HG03469 (cell line): ENCODE measurements around the gene SEPTIN5.
"Not testable (repeated sequence)": the region's sequence is repeated elsewhere in the genome, so short reads cannot be mapped to it uniquely, and the experiment has no call there.

Source experiments
- ATAC-seq: cut with Tn5 transposase; IDR thresholded peaks from one replicate; pipeline ENCODE4 v1.9.1; 2021; ENCODE audit warnings: mild to moderate bottlenecking, moderate library complexity, moderate number of reproducible peaks; ENCODE audit not compliant: unreplicated experiment

The SEPTIN5 gene

GRCh38 chr22:19714312-19715187 is at the start of gene SEPTIN5:
Gene SEPTIN5, plus strand, starts transcription at chr22:19714503. Its CDS starts 86 bp downstream, at chr22:19714589.
- ATAC-seq = no peak

DNA sequence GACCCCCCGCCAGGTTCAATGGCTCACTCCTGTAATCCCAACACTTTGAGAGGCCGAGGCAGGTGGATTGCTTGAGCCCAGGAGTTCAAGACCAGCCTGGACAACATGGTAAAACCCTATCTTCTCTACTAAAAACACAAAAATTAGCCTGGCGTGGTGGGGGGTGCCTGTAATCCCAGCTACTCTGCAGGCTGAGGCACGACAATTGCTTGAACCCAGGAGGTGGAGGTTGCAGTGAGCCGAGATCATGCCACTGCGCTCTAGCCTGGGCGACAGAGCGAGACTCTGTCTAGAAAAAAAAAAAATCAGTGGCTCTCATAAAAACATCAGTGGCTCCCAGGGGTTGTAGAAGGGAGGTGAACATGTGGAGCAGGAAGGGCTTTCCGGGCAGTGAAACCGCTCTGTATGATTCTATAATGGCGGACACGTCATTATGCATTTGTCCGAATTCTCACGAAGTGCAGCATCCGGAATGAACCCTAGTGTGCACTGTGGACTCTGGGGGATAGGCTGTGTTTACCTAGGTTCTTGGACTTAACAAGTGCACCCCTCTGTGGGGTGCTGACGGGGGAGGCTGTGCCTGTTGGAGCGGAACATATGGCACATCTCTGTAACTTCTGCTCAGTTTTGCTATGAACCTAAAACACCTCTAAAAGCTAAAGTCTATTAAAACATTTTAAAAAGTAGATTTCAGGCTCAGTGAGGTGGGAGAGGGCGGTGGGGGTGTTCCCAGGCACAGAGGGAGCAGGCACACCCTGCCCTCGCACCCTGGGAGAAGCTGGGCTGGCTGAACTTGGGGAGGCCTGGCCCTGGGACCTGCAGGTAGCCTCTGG is 49.1 kb upstream of the SEPTIN5 start:
- ATAC-seq = no peak

DNA sequence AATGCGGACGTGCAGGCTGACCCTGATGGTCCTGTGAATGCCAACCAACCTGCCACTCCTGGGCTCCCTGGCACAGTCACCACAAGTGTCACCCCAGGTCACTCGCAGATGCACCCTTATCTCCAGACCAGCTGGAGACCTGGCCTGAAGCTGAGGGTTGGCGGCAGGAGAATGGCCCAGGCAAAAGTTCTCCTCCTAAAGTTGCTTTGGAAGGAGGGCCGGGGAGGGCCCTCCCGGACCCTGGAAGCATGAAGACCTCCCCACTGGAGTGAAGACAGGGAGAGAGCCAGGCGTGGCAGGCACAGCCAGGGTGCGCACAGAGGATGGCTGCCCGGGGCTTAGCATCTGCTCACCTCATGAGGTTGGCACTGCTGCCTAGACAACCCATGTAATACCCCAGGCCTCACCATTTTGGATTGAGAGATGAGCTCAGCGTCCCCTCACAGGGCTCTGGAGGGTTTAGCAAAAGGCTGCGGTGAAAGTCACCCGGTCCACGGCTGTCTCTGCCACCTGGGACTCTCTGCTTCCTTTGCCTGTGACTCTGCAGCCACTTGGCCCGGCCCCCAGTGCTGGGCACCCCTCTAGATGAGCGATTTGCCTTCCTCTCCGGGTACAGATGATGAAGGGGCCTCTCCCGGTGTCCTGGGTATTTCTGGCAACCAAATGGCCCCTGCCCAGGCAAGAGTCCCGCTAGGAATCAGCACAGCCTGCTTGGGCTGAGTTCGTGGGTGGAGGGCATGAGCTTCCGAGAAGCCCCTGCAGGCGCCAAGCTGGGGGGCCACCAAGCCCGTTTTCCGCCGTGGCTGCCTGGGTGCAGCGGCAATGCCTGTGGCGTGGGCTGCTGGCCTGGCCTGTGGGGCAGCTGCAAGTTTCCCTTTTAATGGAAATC is 48.3 kb upstream of the SEPTIN5 start:
- ATAC-seq = no peak

DNA sequence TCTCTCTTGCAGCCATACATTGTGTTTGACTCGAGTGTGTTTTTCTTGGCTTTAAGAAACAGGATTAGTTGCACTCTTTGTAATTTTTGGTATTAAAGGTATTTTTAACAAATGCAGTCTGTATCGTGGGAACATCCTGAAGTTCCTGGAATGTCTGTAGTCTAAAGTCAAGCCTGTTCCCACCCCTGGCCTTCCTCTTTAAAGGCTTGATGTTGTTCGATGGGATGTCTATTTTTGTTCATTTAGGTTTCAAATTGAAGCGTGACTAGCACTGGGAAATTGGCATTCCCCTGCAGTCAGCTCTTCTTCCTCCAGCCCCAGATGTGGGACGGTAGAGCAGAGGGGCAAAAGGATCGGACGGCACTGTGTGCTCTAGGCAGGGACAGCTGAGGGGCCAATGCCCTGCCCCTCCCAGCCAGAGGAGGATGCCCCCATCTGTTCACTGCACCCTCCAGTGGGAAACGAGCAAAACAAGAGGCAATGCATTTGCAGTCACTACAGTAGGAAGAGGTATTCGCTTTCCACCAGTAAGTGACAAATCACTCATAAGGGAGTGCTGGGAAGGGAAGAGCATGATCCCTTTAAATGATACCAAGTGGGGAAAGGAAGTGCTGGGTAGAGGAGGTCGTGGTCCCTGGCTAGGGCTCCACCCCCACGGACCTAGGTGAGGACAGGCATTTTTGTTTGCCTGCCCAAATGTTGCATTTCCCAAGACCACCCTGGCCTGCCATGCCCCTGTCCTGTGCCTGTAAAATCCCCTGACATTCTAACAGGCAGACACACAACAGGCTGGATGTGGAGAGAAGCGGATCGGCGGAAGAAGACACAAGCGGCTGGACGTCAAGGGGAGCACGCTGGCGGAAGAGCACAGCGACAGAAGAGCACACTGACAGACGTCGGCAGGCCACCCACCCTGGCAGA is 47.4 kb upstream of the SEPTIN5 start:
- no peak for ATAC-seq

DNA sequence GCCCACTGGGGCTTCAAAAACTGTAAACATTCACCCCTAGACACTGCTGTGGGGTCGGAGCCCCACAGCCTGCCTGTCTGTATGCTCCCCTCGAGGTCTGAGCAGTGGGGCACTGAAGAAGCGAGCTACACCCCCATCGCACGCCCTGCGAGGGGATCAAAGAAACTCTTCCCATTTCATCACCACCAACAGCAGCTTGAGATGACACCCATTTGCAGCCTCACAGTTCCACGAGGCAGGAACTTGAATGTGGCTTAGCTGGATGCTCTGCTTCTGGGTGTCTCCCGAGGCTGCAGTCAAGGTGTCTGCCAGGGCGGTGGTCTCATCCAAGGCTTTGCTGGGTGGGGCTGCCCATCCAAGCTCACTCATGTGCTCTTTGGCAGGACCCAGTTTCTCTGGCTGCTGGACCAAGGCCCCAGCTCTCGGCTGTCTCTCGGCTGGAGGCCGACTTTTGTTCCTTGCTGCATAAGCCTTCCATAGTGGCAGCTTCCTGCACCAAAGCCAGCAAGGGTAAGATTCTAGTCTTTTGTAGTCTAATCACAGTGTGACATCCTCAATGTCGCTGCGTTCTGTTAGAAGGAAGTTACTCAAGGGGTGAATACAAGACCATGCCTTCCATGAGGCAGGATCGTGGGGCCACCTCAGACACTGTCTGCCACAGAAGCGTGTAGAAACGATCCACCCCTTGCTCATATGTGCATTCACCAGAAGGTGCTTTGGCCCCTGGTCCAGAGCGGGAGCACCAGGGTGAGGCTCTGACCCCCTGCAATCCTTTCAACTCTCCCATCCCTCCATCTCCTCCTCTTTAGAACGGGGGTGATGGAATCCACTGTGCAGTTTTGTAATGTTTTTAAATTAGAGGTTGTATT is 46.2 kb upstream of the SEPTIN5 start:
- no peak for ATAC-seq

DNA sequence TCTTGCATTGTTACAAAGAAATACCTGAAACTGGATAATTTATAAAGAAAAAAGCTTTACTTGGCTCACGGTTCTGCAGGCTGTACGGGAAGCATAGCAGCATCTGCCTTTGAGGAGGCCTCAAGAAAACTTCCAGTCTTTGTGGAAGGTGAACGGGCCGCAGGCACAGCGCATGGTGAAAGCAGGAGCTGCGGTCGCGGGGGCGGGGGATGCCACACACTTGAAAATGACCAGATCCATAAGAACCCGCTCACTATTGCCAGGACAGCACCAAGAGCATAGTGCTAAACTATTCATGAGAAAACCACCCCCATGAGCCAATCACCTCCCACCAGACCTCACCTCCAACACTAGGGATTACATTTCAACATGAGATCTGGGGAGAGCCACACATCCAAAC is 45.6 kb upstream of the SEPTIN5 start:
- ATAC-seq = no peak

DNA sequence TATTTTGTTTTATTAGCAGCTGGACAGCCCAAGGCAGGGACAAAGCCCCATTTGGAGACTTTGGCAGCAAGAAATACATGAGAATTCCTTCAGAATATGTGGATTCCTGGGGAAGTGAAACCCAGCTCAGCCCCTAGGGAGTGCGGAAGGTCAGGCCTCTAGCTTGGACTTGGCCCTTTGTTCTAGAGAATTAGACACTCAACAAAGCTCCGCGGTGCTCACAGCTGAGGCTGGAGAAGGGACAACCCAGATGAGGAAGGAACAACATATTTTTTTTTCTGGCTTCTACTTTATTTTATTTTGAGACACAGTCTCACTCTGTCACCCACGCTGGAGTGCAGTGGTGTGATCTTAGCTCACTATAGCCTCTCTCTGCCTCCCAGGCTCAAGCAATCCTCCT is 44.7 kb upstream of the SEPTIN5 start:
- no peak for ATAC-seq

DNA sequence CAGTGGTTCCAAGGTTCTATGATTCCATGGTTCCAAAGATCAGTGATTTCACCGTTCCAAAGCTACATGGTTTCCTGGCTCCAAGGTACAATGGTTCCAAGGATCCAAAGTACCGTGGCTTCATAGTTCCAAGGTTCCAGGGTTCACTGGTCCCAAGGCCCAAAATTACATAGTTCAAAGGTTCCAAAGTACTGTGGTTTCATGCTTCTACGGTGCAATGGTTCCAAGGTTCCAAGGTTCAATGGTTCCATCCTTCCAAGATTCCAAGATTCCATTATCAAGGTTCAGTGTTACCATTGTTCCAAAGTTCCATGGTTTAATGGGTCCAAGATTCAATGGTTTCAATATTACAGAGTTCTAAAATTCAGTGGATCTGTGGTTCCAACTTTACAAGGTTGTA is 43.0 kb upstream of the SEPTIN5 start:
- ATAC-seq = no peak

- no peak for ATAC-seq
Measured at GRCh38 chr22:19672054-19672776, 42.1 kb upstream of the SEPTIN5 start.

DNA sequence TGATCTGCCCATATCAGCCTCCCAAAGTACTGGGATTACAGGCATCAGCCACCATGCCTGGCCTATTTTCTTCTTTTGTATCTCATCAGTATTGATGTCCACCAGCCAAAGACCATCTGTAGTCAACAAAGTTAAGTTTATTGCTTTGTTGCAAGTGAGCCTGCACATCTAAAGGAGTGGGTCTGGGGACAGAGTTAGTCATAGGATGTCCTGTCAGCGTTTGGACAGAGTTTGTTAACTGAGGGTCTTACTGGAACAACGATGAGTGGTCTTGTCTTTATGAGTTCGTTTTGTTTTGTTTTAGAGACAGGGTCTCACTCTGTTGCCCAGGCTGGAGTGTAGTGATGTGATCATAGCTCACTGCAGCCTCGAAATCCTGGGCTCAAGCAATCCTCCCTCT is 40.6 kb upstream of the SEPTIN5 start:
- no peak for ATAC-seq

DNA sequence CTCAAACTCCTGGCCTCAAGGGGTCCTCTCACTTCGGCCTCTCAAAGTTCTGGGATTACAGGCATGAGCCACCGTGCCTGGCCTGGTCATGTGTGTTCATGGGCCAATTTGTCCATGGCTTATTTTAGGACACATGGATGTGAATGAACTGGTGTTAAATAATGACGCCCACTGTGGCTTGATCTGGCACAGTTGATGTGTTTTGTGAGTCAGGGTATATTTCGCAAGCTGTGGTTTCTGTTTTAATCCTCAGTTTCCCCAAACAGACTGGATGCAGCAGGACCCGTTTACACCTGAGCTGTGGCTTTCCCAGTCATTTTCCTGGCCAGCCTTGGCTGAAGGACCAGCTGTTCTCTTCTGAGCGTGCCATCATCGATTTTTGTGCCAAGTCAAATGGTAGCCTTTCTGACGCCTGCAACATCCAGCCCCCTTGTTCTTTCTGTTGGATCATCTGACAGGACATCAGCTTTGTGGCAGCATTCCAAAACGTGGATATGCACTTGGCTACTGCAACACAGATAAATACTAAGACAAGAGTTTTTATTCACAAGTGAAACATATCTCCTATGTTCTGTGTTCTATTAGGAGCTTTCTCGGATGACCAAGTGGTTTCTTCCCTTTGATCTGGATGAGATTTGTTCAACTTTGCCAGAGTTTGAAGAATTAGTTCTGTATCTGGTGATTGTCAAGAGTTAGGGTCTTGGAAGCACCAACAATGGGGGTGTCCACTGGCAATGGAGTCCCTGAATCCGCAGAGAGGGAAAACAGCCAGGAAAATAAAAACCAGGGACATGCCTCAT is 40.0 kb upstream of the SEPTIN5 start:
- ATAC-seq = no peak

DNA sequence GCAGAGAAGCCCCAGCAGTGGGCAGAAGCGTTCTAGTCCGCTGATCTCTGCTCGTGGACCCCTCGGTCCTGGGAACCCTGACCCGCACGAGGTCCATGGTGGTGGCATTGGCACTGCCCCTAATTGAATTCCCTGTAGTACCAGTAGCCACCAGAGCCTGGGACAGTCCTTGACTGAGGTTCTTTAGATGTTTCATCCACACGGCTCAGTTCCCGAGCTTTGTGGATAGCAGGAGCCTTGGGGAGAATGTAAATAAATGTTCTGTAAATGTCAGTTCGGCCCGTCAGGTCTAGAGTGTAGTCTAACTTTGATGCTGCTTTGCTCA is 39.4 kb upstream of the SEPTIN5 start:
- no peak for ATAC-seq

DNA sequence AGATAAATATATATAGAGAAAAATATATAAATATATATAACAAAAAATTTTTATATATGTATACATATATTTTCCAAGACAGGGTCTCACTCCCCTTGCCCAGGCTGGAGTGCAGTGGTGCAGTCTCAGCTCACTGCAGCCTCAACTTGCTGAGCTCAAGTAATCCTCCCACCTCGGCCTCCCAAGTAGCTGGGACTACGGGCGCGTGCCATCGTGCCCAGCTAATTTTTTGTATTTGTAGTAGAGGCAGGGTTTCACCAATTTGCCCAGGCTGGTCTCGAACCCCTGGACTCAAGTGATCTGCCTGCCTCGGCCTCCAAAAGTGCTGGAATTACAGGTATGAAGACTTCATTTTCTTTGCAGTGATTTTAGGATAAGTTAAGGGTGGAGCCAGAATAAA is 38.9 kb upstream of the SEPTIN5 start:
- ATAC-seq = no peak

- ATAC-seq = not testable (repeated sequence)
Measured at GRCh38 chr22:19676437-19676836, 37.9 kb upstream of the SEPTIN5 start.

DNA sequence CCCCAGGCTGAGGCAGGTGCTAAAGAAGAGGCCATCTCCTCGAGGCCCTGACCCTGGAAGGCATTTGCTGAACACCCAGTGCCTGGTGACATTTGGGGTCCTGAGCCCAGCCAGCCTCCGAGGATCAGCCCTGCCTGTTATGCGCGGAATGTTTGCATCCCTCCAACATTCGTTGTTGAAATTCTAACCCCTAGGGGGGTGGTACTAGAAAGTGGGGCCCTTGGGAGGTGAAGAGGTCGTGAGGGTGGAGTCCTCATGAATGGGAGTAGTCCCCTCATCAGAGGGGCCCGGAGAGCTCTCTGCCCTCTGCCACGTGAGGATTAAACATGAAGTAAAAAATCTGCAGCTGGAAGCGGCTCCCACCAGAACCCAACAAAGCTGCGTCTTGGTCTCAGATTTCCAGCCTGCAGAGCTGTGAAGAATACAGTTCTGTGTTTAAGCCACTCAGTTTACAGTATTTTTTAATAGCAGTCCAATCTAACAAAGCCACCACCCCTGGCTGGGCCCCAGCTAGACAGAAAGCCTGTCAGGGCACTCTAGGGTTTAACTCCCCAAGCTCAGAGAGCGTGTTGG is 35.3 kb upstream of the SEPTIN5 start:
- no peak for ATAC-seq

- ATAC-seq = no peak
Measured at GRCh38 chr22:19679522-19680101, 34.7 kb upstream of the SEPTIN5 start.
